HUES48 (cell line): ENCODE measurements around the gene NOS2.
"Not testable (repeated sequence)": the region's sequence is repeated elsewhere in the genome, so short reads cannot be mapped to it uniquely, and the experiment has no call there.

ENCODE experiments used
- H3K27ac ChIP-seq: one replicate; pipeline ENCODE4 v1.7.0; 2013; ENCODE audit warnings: low read depth, low read length, inconsistent platforms
- H3K27me3 ChIP-seq: 2 replicates; pipeline ENCODE4 v1.6.1; 2013; ENCODE audit warnings: mild to moderate bottlenecking, low read length; ENCODE audit not compliant: control insufficient read depth, insufficient read depth
- H3K36me3 ChIP-seq: 2 replicates; pipeline ENCODE4 v1.6.1; 2013; ENCODE audit warnings: low read length; ENCODE audit not compliant: control insufficient read depth, insufficient read depth
- H3K4me1 ChIP-seq: 2 replicates; pipeline ENCODE4 v1.6.1; 2013; ENCODE audit warnings: mild to moderate bottlenecking, low read length; ENCODE audit not compliant: control insufficient read depth, insufficient read depth
- H3K4me3 ChIP-seq: 2 replicates; pipeline ENCODE4 v1.5.1; 2013; ENCODE audit warnings: mild to moderate bottlenecking, low read depth, low read length
- H3K9ac ChIP-seq: 2 replicates; pipeline ENCODE4 v1.6.1; 2013; ENCODE audit warnings: mild to moderate bottlenecking, low read depth, low read length, moderate library complexity
- H3K9me3 ChIP-seq: 2 replicates; pipeline ENCODE4 v1.6.1; 2013; ENCODE audit warnings: low read length; ENCODE audit not compliant: control insufficient read depth, insufficient read depth

NOS2 gene

GRCh38 chr17:27800522-27800921, at the start of gene NOS2:
Gene NOS2, minus strand, starts transcription at chr17:27800529. Its CDS starts 1,720 bp downstream, at chr17:27798809.
- no peaks in the 10 kb centered on the region for H3K27me3 ChIP-seq
- H3K27ac ChIP-seq, result no peak within 1 kb of the TSS
- no peaks in the 10 kb centered on the region; the same call in 1 of the 2 replicates for H3K4me1 ChIP-seq
- H3K36me3 ChIP-seq, result no peaks in the 10 kb centered on the region
- H3K9ac ChIP-seq, result no peak within 1 kb of the TSS
- H3K4me3 ChIP-seq, result no peak within 1 kb of the TSS
- no peaks in the 10 kb centered on the region for H3K9me3 ChIP-seq

DNA sequence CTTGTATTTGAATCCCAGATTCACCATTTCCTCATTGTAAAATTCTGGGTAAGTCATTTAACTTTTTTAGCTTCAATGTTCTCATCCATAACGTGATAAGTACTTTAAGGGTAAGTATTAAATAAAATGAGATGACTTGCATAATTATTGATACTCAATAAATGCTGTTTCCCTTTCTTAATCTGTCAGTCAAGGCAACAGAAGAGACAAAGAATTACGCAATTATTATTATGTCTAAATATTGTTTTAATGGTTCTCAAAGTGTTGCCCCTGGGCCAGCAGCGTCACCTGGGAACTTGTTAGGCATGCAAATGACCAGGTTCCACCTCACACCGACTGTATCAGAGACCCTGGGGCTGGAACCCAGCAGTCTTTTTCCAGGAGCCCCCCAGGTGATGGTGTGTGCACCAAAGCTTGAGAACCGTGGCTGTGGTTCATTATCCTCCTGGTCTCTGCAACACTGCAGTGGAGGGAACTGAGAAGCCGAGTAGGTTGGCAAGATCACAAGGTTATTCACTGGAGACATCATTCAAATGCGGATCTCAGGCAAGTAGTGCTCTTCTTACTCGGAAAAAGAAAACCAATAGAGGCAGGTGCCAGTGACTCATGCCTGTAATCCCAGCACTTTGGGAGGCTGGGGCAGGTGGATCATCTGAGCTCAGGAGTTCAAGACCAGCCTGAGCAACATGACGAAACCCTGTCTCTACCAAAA, 49.3 kb upstream of the NOS2 start:
- Histone ChIP-seq H3K27ac (no peak overlapping the region), H3K36me3 (no peaks in the 10 kb centered on the region), H3K4me1 (0 out of 2 replicates have a peak, but pooled peaks cover 3% of the 10 kb centered on the region), H3K9ac (no peak overlapping the region), H3K9me3 (no peaks in the 10 kb centered on the region), H3K27me3 (no peaks in the 10 kb centered on the region), H3K4me3 (no peak overlapping the region)

- H3K36me3 ChIP-seq, result no peaks in the 10 kb centered on the region
- H3K4me3 ChIP-seq, result no peak overlapping the region
- no peaks in the 10 kb centered on the region for H3K27me3 ChIP-seq
- H3K4me1 ChIP-seq, result 0 out of 2 replicates have a peak, but pooled peaks cover 3% of the 10 kb centered on the region
- no peaks in the 10 kb centered on the region for H3K9me3 ChIP-seq
- no peak overlapping the region for H3K27ac ChIP-seq
- H3K9ac ChIP-seq, result no peak overlapping the region
Observed at GRCh38 chr17:27848931-27849330, 48.6 kb upstream of the NOS2 start.

DNA sequence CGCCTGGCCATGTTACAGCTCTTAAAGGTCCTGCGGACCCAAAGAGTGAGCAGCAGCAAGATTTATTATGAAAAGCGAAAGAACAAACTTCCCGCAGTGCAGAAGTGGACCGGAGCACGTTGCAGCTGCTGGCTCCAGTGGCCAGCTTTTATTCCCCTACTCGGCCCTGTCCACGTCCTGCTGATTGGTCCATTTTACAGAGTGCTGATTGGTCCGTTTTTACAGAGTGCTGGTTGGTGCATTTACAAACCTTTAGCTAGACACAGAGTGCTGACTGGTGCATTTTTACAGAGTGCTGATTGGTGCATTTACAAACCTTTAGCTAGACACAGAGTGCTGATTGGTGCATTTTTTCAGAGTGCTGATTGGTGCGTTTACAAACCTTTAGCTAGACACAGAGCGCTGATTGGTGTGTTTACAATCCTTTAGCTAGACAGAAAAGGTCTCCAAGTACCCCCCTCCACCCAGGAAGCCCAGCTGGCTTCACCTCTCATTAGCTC, 46.5 kb upstream of the NOS2 start:
- H3K9ac ChIP-seq, H3K4me3 ChIP-seq, H3K36me3 ChIP-seq: not testable (repeated sequence)

DNA sequence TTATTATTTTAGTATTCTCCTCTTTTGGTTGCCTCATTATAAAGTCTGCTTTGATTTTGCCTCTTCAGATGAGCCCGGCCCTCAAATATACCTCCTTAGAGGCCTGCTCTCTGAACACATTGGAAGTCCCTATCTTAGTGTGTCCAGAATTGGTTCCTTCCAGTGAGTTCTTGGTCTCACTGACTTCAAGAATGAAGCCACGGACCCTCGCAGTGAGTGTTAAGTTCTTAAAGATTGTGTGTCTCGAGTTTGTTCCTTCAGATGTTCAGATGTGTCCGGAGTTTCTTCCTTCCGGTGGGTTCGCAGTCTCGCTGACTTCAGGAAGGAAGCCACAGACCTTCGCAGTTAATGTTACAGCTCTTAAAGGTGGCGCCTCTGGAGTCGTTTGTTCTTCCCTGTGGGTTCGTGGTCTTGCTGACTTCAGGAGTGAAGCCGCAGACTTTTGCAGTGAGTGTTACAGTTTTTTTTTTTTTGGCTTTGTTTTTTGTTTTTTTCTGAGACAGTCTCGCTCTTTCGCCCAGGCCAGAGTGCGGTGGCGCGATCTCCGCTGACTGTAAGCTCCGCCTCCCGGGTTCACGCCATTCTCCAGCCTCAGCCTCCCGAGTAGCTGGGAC, 45.8 kb upstream of the NOS2 start:
- Histone ChIP-seq H3K9ac (no peak overlapping the region), H3K27ac (no peak overlapping the region), H3K4me1 (0 out of 2 replicates have a peak, but pooled peaks cover 3% of the 10 kb centered on the region), H3K4me3 (no peak overlapping the region), H3K27me3 (no peaks in the 10 kb centered on the region), H3K9me3 (no peaks in the 10 kb centered on the region), H3K36me3 (no peaks in the 10 kb centered on the region)

More for the DNA sequence above, 46.5 kb upstream of the NOS2 start:
- H3K9me3 ChIP-seq, H3K4me1 ChIP-seq, H3K27me3 ChIP-seq, H3K27ac ChIP-seq: not testable (repeated sequence)

DNA sequence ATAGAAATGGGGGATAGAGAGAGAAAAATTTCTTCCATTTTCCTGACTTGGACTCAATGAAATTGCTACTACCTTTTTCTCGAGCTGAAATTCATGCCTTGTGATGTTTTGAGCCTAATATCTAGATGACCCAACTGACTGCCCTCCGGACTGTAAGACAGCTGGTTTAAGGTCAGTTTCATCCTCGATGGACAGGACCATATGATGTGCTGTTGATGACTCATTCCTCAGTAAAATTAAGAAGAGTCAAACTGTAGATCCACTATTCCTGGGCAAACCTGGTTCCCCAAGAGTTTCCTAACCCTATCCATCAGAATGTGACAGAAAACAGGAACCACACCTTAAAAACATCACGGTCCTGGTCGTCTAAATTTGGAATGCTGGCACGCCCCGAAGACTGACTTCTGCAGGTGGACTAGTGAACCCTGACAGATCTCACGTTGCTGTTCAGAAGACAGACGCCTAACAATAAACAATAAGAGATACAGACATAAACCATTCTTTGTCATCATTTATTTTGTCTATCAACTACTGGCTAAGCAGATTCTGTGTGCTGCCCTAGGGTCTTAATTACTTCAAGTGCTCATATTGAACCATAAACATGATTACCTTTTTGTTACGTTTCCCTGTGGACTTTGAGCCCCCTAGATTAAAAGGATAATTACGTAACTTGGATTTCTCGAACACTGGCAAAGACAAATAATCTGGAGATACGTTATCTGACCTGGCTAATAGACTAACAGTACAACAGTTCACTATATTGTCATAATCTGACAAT, 45.1 kb upstream of the NOS2 start:
- no peaks in the 10 kb centered on the region for H3K27me3 ChIP-seq
- no peak overlapping the region for H3K4me3 ChIP-seq
- H3K27ac ChIP-seq, result no peak overlapping the region
- no peaks in the 10 kb centered on the region for H3K36me3 ChIP-seq
- 0 out of 2 replicates have a peak, but pooled peaks cover 3% of the 10 kb centered on the region for H3K4me1 ChIP-seq
- H3K9me3 ChIP-seq, result no peaks in the 10 kb centered on the region
- no peak overlapping the region for H3K9ac ChIP-seq

- Histone ChIP-seq H3K9ac (no peak overlapping the region), H3K27ac (no peak overlapping the region)
Observed at GRCh38 chr17:27840688-27841087, 40.4 kb upstream of the NOS2 start.

DNA sequence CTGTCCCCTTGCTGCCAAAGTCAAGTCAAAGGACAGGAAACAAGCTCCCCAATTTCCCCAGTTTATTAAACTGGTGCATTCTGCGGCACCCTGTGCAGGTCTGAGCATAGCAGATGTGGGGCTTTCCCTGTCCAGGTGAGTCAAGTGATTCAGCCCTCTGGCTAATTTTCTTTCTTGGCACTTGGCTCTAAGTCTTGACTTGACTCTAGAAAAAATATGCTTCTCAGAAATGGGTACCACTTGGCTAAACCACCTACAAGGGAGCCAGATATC, 40.0 kb upstream of the NOS2 start:
- H3K27ac ChIP-seq, H3K4me3 ChIP-seq, H3K9ac ChIP-seq, H3K36me3 ChIP-seq, H3K9me3 ChIP-seq, H3K27me3 ChIP-seq, H3K4me1 ChIP-seq: not testable (repeated sequence)

More at GRCh38 chr17:27840688-27841087, 40.4 kb upstream of the NOS2 start:
- H3K4me3 ChIP-seq, result no peak overlapping the region
- no peaks in the 10 kb centered on the region for H3K36me3 ChIP-seq
- H3K27me3 ChIP-seq, result no peaks in the 10 kb centered on the region
- no peaks in the 10 kb centered on the region for H3K9me3 ChIP-seq
- H3K4me1 ChIP-seq, result no peaks in the 10 kb centered on the region

GRCh38 chr17:27839571-27840405, 39.5 kb upstream of the NOS2 start:
- H3K9ac ChIP-seq, H3K27me3 ChIP-seq, H3K27ac ChIP-seq, H3K9me3 ChIP-seq, H3K36me3 ChIP-seq, H3K4me1 ChIP-seq, H3K4me3 ChIP-seq: not testable (repeated sequence)

GRCh38 chr17:27838607-27839006, 38.3 kb upstream of the NOS2 start:
- not testable (repeated sequence) for H3K9ac ChIP-seq, H3K36me3 ChIP-seq, H3K27me3 ChIP-seq

More at GRCh38 chr17:27838607-27839006, 38.3 kb upstream of the NOS2 start:
- H3K27ac ChIP-seq, H3K4me3 ChIP-seq, H3K4me1 ChIP-seq, H3K9me3 ChIP-seq: not testable (repeated sequence)
